GM10266 (cell line): ENCODE results near the gene GSTT4.
"Not testable (repeated sequence)": the region's sequence is repeated elsewhere in the genome, so short reads cannot be mapped to it uniquely, and the experiment has no call there.

Experiments used
- DNase-seq: peaks from one replicate; pipeline ENCODE4 v3.0.0; 2012; ENCODE audit errors: extremely low spot score
- CTCF ChIP-seq: IDR thresholded peaks from 2 replicates; pipeline ENCODE4 v1.5.1; 2012; ENCODE audit warnings: mild to moderate bottlenecking, low read depth; ENCODE audit not compliant: control insufficient read depth, insufficient read depth; ENCODE audit errors: missing control alignments

The GSTT4 gene

GRCh38 chr22:23984430-23984829 lies 20.8 kb downstream of the GSTT4 start:
- peak; percentile 75 for TF ChIP-seq CTCF
- DNase-seq = no peak

- DNase-seq = not testable (repeated sequence)
These were observed 24.7 kb downstream of the GSTT4 start for GRCh38 chr22:23980567-23980966.

GRCh38 chr22:23979557-23980240 lies 25.6 kb downstream of the GSTT4 start, which contains the start of gene GSTT2:
Gene GSTT2, plus strand, starts transcription at chr22:23980134.
- not testable (repeated sequence) for DNase-seq

GRCh38 chr22:23977304-23977703 lies 27.9 kb downstream of the GSTT4 start:
- not testable (repeated sequence) for DNase-seq

GRCh38 chr22:23974836-23975352 lies 30.4 kb downstream of the GSTT4 start:
- DNase-seq = not testable (repeated sequence)

GRCh38 chr22:23974345-23974744 lies 30.9 kb downstream of the GSTT4 start, which contains the start of gene DDT:
Gene DDT, minus strand, starts transcription at chr22:23974441. Its CDS starts 27 bp downstream, at chr22:23974414.
- DNase-seq = not testable (repeated sequence)

GRCh38 chr22:23971927-23972326 lies 33.3 kb downstream of the GSTT4 start:
- DNase-seq = not testable (repeated sequence)

GRCh38 chr22:23970816-23971486 lies 34.3 kb downstream of the GSTT4 start:
- no peak for TF ChIP-seq CTCF
- DNase-seq = peak; percentile 4

- no peak for TF ChIP-seq CTCF
- DNase-seq = no peak
These were observed 35.0 kb downstream of the GSTT4 start for GRCh38 chr22:23970201-23970641.

GRCh38 chr22:23969071-23969470 lies 36.2 kb downstream of the GSTT4 start:
- no peak for DNase-seq
- TF ChIP-seq CTCF = no peak

GRCh38 chr22:23966568-23966967 lies 38.7 kb downstream of the GSTT4 start, which contains the start of gene DDTL:
Gene DDTL, plus strand, starts transcription at chr22:23966888. Its CDS starts 27 bp downstream, at chr22:23966915.
- DNase-seq = not testable (repeated sequence)

- DNase-seq = not testable (repeated sequence)
These were observed 39.2 kb downstream of the GSTT4 start for GRCh38 chr22:23966094-23966493.

GRCh38 chr22:23961084-23961771 lies 44.0 kb downstream of the GSTT4 start, which contains the start of gene GSTT2B:
Gene GSTT2B, minus strand, starts transcription at chr22:23961195. Its CDS starts 64 bp downstream, at chr22:23961131.
- not testable (repeated sequence) for DNase-seq
